GM12873 (cell line): ENCODE results near the gene PRKAR1B.

Experiments
- TF ChIP-seq, protein P1 (sequence below): IDR thresholded peaks from 2 replicates; pipeline ENCODE4 v1.5.1; 2012; ENCODE audit warnings: low read depth, mild to moderate bottlenecking, moderate library complexity, low read length, control low read depth; ENCODE audit not compliant: insufficient read depth; ENCODE audit errors: missing control alignments

Gene PRKAR1B

DNA sequence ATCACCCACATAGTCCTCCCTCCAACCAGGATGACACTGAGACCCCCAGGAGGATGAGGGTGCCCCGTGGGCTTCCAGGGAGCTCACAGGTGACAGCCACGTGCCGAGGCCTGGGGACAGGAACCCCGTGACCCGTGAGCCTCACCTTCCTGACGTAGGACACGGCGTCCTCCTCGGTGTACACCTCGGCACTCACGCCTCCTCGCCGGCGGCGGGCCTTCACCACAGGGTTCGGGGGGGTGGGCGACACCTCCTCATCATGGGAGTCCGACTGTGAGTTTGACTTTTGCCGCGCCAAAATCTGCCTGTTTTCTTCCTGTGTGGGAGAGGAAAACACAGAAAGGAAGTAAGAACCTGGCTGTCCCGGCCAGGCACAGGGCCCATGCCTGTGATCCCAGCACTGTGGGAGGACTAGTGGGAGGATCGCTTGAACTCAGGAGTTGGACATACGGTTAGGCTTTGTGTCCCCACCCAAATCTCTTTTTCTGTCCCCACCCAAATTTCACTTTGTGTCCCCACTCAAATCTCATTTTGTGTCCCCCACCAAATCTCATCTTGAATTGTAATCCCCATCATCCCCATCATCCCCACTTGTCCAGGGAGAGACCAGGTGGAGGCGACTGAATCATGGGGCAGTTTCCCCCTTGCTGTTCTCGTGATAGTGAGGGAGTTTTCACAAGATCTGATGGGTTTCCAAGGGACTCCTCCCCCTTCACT lies 46.5 kb downstream of the PRKAR1B start:
- TF ChIP-seq, protein P1, sequence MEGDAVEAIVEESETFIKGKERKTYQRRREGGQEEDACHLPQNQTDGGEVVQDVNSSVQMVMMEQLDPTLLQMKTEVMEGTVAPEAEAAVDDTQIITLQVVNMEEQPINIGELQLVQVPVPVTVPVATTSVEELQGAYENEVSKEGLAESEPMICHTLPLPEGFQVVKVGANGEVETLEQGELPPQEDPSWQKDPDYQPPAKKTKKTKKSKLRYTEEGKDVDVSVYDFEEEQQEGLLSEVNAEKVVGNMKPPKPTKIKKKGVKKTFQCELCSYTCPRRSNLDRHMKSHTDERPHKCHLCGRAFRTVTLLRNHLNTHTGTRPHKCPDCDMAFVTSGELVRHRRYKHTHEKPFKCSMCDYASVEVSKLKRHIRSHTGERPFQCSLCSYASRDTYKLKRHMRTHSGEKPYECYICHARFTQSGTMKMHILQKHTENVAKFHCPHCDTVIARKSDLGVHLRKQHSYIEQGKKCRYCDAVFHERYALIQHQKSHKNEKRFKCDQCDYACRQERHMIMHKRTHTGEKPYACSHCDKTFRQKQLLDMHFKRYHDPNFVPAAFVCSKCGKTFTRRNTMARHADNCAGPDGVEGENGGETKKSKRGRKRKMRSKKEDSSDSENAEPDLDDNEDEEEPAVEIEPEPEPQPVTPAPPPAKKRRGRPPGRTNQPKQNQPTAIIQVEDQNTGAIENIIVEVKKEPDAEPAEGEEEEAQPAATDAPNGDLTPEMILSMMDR: no peak

DNA sequence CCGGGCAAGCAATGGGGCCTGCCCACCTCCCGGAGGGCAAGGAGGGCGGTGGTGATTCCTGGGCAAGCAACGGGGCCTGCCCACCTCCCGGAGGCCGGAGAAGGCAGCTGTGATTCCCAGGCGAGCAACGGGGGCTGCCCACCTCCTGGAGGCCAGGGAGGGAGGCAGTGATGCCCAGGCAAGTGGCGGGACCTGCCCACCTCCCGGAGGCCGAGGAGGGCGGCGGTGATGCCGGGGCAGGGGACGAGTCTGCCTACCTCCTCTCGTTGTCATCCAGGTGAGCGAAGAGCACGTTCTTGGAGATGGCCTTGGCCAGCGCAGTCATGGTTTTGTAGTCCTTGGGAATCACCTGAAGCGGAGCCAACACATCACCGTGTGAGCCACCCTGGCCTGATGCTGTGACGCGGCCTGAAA lies 50.1 kb downstream of the PRKAR1B start:
- TF ChIP-seq, protein P1: no peak

DNA sequence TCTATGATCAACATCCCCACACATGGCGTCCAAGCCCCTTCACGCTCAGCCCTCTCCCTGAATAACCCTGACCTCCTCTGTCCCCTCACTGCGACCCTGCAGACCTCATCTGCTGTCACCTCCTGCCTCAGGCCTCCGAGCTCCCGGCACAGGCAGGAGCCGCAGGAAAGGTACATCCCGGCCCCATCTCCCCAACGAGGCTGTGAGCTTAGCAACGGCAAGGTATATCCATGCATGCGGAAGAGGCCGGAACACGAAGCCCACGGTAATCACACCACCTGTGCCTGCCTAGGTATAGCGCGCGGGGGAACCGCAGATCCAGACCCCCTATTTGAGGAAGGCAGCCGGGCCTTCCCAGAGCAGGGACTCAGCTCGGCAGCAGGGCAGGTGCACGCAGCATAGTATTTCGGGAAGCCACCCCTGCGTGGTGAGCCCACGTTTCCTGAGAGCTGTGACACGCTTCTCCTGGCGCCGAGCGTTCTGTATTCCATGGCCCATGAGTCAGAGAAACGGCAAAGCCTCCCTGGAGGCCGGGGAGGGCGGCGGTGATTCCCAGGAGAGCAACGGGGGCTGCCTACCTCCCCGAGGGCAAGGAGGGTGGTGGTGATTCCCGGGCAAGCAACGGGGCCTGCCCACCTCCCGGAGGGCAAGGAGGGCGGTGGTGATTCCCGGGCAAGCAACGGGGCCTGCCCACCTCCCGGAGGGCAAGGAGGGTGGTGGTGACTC lies 50.7 kb downstream of the PRKAR1B start:
- TF ChIP-seq, protein P1: no peak

DNA sequence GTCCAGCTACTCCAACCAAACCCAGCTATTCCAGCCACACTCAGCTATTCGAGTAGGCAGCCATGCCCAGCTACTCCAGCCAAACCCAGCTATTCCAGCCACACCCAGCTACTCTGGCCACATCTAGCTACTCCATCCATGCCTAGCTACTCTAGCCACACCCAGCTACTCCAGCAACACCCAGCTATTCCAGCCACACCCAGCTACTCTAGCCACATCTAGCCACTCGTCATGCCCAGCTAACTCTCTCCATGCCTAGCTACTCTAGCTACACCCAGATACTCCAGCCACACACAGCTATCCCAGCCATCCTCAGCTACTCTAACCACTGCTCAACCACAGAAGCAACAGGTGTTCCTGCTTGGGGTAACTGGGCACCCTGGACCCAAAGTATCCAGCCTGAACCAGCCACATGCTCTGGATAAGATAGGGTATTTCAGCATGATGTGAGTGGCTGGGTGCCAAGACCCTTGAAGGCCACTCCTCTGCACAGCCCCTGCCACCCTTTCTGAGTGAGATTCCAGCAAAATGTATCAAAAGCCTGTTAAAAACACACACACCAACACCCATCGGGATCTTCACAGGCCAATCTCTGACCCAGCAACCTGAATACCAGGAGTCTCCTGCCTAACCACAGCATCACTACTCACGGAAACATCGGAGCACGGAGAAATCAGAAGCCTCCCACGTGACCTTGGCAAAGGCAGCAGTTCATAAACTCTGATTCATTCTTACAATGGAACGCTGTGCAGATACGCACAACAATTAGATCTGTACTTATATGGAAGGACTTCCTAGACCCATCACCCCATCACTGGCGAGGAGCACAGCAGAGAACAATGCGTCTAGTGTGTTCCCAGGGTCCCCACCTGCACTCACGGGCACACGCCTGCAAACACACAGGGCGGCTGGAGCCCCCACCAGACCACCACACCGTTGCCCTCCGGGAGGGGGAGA lies 52.3 kb downstream of the PRKAR1B start:
- TF ChIP-seq, protein P1: no peak

DNA sequence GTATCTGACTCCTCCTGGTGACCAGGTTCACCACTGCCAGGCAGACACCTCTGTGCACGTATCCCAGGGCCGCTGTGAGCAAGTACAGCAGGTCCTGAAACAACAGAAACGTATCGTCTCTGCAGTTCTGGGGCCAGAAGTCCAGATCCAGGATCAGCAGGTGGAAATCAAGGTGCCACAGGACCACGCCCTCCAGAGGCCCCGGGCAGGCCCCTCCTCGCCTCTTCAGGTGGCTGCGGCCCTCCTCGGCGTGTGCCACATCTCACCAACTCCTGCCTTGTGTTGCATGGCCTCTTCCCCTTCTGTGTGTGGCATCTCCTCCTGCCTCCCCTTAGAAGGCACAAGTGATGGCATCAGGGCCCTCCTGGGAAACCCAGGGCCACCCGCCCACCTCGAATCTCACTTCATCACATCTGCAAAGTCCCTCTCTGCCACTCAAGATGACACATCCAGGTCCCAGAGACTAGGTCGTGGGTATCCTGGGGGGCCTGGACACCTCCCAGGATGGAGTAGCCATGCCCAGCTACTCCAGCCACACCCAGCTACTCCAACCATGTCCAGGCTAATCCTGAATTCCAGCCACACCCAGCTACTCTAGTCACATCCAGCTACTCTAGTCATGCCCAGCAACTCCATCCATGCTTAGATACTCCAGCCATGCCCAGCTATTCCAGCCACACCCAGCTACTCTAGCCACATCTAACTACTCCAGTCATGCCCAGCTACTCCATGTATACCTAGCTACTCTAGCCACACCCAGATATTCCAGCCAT lies 53.2 kb downstream of the PRKAR1B start:
- TF ChIP-seq, protein P1: no peak

DNA sequence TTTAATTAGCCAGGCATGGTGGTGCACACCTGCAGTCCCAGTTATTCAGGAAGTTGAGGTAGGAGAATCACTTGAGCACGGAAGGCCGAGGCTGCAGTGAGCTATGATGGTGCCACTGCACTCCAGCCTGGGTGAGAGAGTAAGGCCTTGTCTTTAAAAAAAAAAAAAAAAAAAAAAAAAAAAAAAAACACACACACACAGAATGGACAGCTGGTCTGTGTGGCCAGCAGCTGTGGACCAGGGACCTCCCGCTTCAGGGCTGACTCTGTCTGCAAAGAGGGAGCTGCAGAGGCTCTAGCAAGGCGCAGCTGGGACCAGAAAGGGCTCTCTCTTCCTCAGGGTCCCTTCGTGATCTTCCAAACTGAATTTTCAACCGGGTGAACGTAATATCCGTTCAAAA lies 54.2 kb downstream of the PRKAR1B start:
- TF ChIP-seq, protein P1: no peak
